GM13976 (cell line): Measurements from ENCODE around the gene B3GALT4.

Experiments
- DNase-seq: peaks from one replicate; pipeline ENCODE4 v3.0.0; 2012; ENCODE audit warnings: low spot score
- CTCF ChIP-seq: IDR thresholded peaks from 2 replicates; pipeline ENCODE4 v1.5.1; 2012; ENCODE audit warnings: borderline replicate concordance, mild to moderate bottlenecking; ENCODE audit not compliant: insufficient read depth; ENCODE audit errors: extremely low read depth, missing control alignments, control extremely low read depth
- in situ Hi-C: fragments of 300-500 bp; cut with MboI; formaldehyde crosslinking; loops from one replicate; pipeline ENCODE4 v1.12.0; 2022; ENCODE audit warnings: low sequenced_read_pairs, mixed read lengths, inconsistent platforms; ENCODE audit not compliant: unreplicated experiment

Gene B3GALT4

GRCh38 chr6:33276864-33277662 is at the start of gene B3GALT4:
TSS of gene B3GALT4 (plus strand) at chr6:33277123. CDS start at chr6:33277420, 297 bp downstream.
- in situ Hi-C loops: no loop called here
- TF ChIP-seq CTCF: peak; percentile 66
- peak; percentile 89 for DNase-seq

GRCh38 chr6:33235221-33235634 is 41.7 kb upstream of the B3GALT4 start:
- no peak for TF ChIP-seq CTCF
- in situ Hi-C loops: loop anchor here (25.0 kb wide), 1 partner anchor 223 kb away; the partner anchor contains the start of gene HLA-DOA
- DNase-seq: no peak

GRCh38 chr6:33236328-33236727 is 40.6 kb upstream of the B3GALT4 start:
- in situ Hi-C loops: loop anchor here (25.0 kb wide), 1 partner anchor 224 kb away; the partner anchor contains the start of gene HLA-DOA
- TF ChIP-seq CTCF: no peak
- DNase-seq: no peak

- no peak for TF ChIP-seq CTCF
- in situ Hi-C loops: loop anchor here (25.0 kb wide), 1 partner anchor 225 kb away; the partner anchor contains the start of gene HLA-DOA
- DNase-seq: no peak
Observed at GRCh38 chr6:33236852-33237251, 40.1 kb upstream of the B3GALT4 start.

- DNase-seq: no peak
- in situ Hi-C loops: loop anchor here (25.0 kb wide), 1 partner anchor 225 kb away; the partner anchor contains the start of gene HLA-DOA
- no peak for TF ChIP-seq CTCF
Observed at GRCh38 chr6:33237741-33238140, 39.2 kb upstream of the B3GALT4 start.

GRCh38 chr6:33241968-33242367 is 35.0 kb upstream of the B3GALT4 start:
- TF ChIP-seq CTCF: no peak
- in situ Hi-C loops: loop anchor here (25.0 kb wide), 1 partner anchor 230 kb away; the partner anchor contains the start of gene HLA-DOA
- no peak for DNase-seq
